Measurements from ENCODE around the gene SFRP4.

Gene SFRP4

GRCh38 chr7:37924491-37925041 is 7.9 kb upstream of the SFRP4 start:
- no peak for DNase-seq

GRCh38 chr7:37923996-37924395 is 7.4 kb upstream of the SFRP4 start:
- no peak for DNase-seq

- DNase-seq = no peak
Observed at GRCh38 chr7:37921876-37922275, 5.3 kb upstream of the SFRP4 start.

GRCh38 chr7:37920849-37921805 is 4.5 kb upstream of the SFRP4 start:
- peak; percentile 44 for DNase-seq

- peak; percentile 54 for DNase-seq
Observed at GRCh38 chr7:37920305-37920848, 3.8 kb upstream of the SFRP4 start, which contains the start of gene EPDR1. Gene EPDR1 (plus strand): TSS chr7:37920640. CDS start chr7:37920940, 300 bp downstream.

GRCh38 chr7:37918526-37918925 is 1.9 kb upstream of the SFRP4 start:
- DNase-seq = no peak

GRCh38 chr7:37916017-37916672 is 472 bp downstream of the SFRP4 start:
- DNase-seq = no peak

- DNase-seq = no peak
Observed at GRCh38 chr7:37915438-37915837, 1.2 kb downstream of the SFRP4 start.

- no peak for DNase-seq
Observed at GRCh38 chr7:37912756-37913155, 3.9 kb downstream of the SFRP4 start.

- DNase-seq = peak; percentile 84
Observed at GRCh38 chr7:37908221-37908788, 8.3 kb downstream of the SFRP4 start.

- peak; percentile 76 for DNase-seq
Observed at GRCh38 chr7:37901890-37902524, 14.6 kb downstream of the SFRP4 start.

GRCh38 chr7:37901236-37901827 is 15.3 kb downstream of the SFRP4 start:
- DNase-seq = peak; percentile 41

- no peak for DNase-seq
Observed at GRCh38 chr7:37899712-37900247, 16.8 kb downstream of the SFRP4 start.

GRCh38 chr7:37894671-37895070 is 21.9 kb downstream of the SFRP4 start:
- no peak for DNase-seq

- no peak for DNase-seq
Observed at GRCh38 chr7:37893359-37893758, 23.3 kb downstream of the SFRP4 start.

GRCh38 chr7:37882086-37882485 is 34.5 kb downstream of the SFRP4 start:
- DNase-seq = no peak

Data from fibroblast of skin of right quadriceps (primary cell).